Trophoblast cell (in vitro differentiated cells and primary cell): ENCODE data around the gene ATP8A2.
A peak's percentile ranks its signal among the peaks of the same experiment; 100 is the strongest.

Experiments
- DNase-seq, 2 donors: peaks; one replicate each; pipeline ENCODE4 v3.0.0-alpha.2; 2016
- H2AFZ ChIP-seq: 2 replicates; pipeline ENCODE4 v1.6.1; 2013; ENCODE audit warnings: low read length, moderate library complexity, mild to moderate bottlenecking; ENCODE audit not compliant: insufficient read depth, poor library complexity
- H2AK5ac ChIP-seq: 2 replicates; pipeline ENCODE4 v1.6.1; 2013; ENCODE audit warnings: mild to moderate bottlenecking, low read length
- H2BK120ac ChIP-seq: 2 replicates; pipeline ENCODE4 v1.6.1; 2013; ENCODE audit warnings: low read length, mild to moderate bottlenecking, moderate library complexity; ENCODE audit not compliant: insufficient read depth, poor library complexity
- H2BK12ac ChIP-seq: 2 replicates; pipeline ENCODE4 v1.6.1; 2013; ENCODE audit warnings: mild to moderate bottlenecking, low read length, moderate library complexity
- H2BK5ac ChIP-seq: 2 replicates; pipeline ENCODE4 v1.6.1; 2013; ENCODE audit warnings: low read length, low read depth, moderate library complexity, mild to moderate bottlenecking; ENCODE audit not compliant: poor library complexity
- H3K14ac ChIP-seq: 2 replicates; pipeline ENCODE4 v1.6.1; 2013; ENCODE audit warnings: mild to moderate bottlenecking, low read length
- H3K18ac ChIP-seq: 2 replicates; pipeline ENCODE4 v1.6.1; 2013; ENCODE audit warnings: mild to moderate bottlenecking, low read length
- H3K23ac ChIP-seq: 2 replicates; pipeline ENCODE4 v1.6.1; 2013; ENCODE audit warnings: low read length
- H3K27ac ChIP-seq: 2 replicates; pipeline ENCODE4 v1.5.1; 2013; ENCODE audit warnings: low read depth, mild to moderate bottlenecking, inconsistent platforms, low read length, moderate library complexity
- H3K27me3 ChIP-seq: 2 replicates; pipeline ENCODE4 v1.6.1; 2013; ENCODE audit warnings: inconsistent platforms, mild to moderate bottlenecking, low read length, moderate library complexity; ENCODE audit not compliant: insufficient read depth
- H3K36me3 ChIP-seq, 2 experiments: 1 replicate in 1 of 2; 2 replicates in 1 of 2; pipeline ENCODE4 v1.6.1; 2013; ENCODE audit warnings: low read length in 2 of 2, mild to moderate bottlenecking in 2 of 2, moderate library complexity in 1 of 2; ENCODE audit not compliant: insufficient read depth in 2 of 2, control insufficient read depth in 1 of 2
- H3K4ac ChIP-seq: 2 replicates; pipeline ENCODE4 v1.6.1; 2013; ENCODE audit warnings: low read depth, mild to moderate bottlenecking, low read length, moderate library complexity
- H3K4me1 ChIP-seq, 2 experiments: 1 replicate in 1 of 2; 2 replicates in 1 of 2; pipeline ENCODE4 v1.6.1; 2013; ENCODE audit warnings: low read length in 2 of 2, mild to moderate bottlenecking in 2 of 2, moderate library complexity in 1 of 2; ENCODE audit not compliant: insufficient read depth in 2 of 2, control insufficient read depth in 1 of 2
- H3K4me2 ChIP-seq: 2 replicates; pipeline ENCODE4 v1.6.1; 2013; ENCODE audit warnings: inconsistent platforms, mild to moderate bottlenecking, low read length, moderate library complexity
- H3K4me3 ChIP-seq: 2 replicates; pipeline ENCODE4 v1.5.1; 2013; ENCODE audit warnings: mild to moderate bottlenecking, low read depth, low read length, inconsistent platforms
- H3K79me1 ChIP-seq: one replicate; pipeline ENCODE4 v1.6.1; 2013; ENCODE audit warnings: low read length
- H3K79me2 ChIP-seq: 2 replicates; pipeline ENCODE4 v1.6.1; 2013; ENCODE audit warnings: low read length, mild to moderate bottlenecking; ENCODE audit not compliant: control insufficient read depth, insufficient read depth, poor library complexity
- H3K9ac ChIP-seq: 2 replicates; pipeline ENCODE4 v1.6.1; 2013; ENCODE audit warnings: mild to moderate bottlenecking, low read length
- H3K9me3 ChIP-seq: 2 replicates; pipeline ENCODE4 v1.6.1; 2013; ENCODE audit warnings: low read depth, mild to moderate bottlenecking, control low read depth, inconsistent platforms, low read length; ENCODE audit not compliant: insufficient read depth
- H4K12ac ChIP-seq: 2 replicates; pipeline ENCODE4 v1.6.1; 2013; ENCODE audit warnings: low read depth, mild to moderate bottlenecking, low read length, moderate library complexity
- H4K8ac ChIP-seq: 2 replicates; pipeline ENCODE4 v1.6.1; 2013; ENCODE audit warnings: low read depth, mild to moderate bottlenecking, low read length, moderate library complexity
- H4K91ac ChIP-seq: one replicate; pipeline ENCODE4 v1.6.1; 2013; ENCODE audit warnings: low read depth, mild to moderate bottlenecking, low read length, moderate library complexity
- WGBS: extraction: QIAGEN DNeasy Blood & Tissue Kit; methylation state at CpG from one replicate; pipeline ENCODE4 v1.1.7; 2013; ENCODE audit warnings: missing lambda C conversion rate; ENCODE audit not compliant: insufficient read length, insufficient coverage; ENCODE audit errors: extremely low coverage; 5-methylcytosine and 5-hydroxymethylcytosine counted together

Gene ATP8A2

GRCh38 chr13:25879466-25879865 lies 507.7 kb downstream of the ATP8A2 start:
- DNase-seq, result no peak
- peaks cover 3% of the 10 kb centered on the region for H3K9me3 ChIP-seq
- H4K91ac ChIP-seq, result no peak overlapping the region
- H3K79me1 ChIP-seq, result no peaks in the 10 kb centered on the region
- H3K27me3 ChIP-seq, result no peaks in the 10 kb centered on the region
- peak overlapping the region; percentile 5 for H3K9ac ChIP-seq
- no peak overlapping the region for H4K8ac ChIP-seq
- H3K79me2 ChIP-seq, result no peaks in the 10 kb centered on the region
- no peak overlapping the region for H3K4me2 ChIP-seq
- no CpG with 5 or more reads among the region's 5 CpGs for WGBS
- H2AK5ac ChIP-seq, result no peak overlapping the region
- H2BK120ac ChIP-seq, result no peak overlapping the region
- H3K14ac ChIP-seq, result no peak overlapping the region
- H3K27ac ChIP-seq, result no peak overlapping the region
- H3K23ac ChIP-seq, result no peak overlapping the region
- no peak overlapping the region for H2BK5ac ChIP-seq
- H3K36me3 ChIP-seq, result no peaks in the 10 kb centered on the region
- H4K12ac ChIP-seq, result no peak overlapping the region
- no peak overlapping the region for H2BK12ac ChIP-seq
- H3K4ac ChIP-seq, result no peak overlapping the region
- no peak overlapping the region for H3K18ac ChIP-seq
- no peak overlapping the region for H3K4me3 ChIP-seq
- H2AFZ ChIP-seq, result no peak overlapping the region
- peaks cover 0 to 3% of the 10 kb centered on the region in 2 experiments for H3K4me1 ChIP-seq

GRCh38 chr13:25881136-25881926 lies 509.6 kb downstream of the ATP8A2 start:
- H3K79me1 ChIP-seq, result no peaks in the 10 kb centered on the region
- no peak overlapping the region for H3K9ac ChIP-seq
- peaks cover 3% of the 10 kb centered on the region for H3K9me3 ChIP-seq
- H3K4me3 ChIP-seq, result no peak overlapping the region
- no peak overlapping the region for H2BK120ac ChIP-seq
- H3K14ac ChIP-seq, result no peak overlapping the region
- no peak overlapping the region for H3K23ac ChIP-seq
- no peak overlapping the region for H4K8ac ChIP-seq
- H2BK5ac ChIP-seq, result no peak overlapping the region
- H3K27ac ChIP-seq, result no peak overlapping the region
- no peak overlapping the region for H2BK12ac ChIP-seq
- no peaks in the 10 kb centered on the region for H3K36me3 ChIP-seq
- no CpG with 5 or more reads among the region's 3 CpGs for WGBS
- H3K27me3 ChIP-seq, result no peaks in the 10 kb centered on the region
- no peaks in the 10 kb centered on the region for H3K79me2 ChIP-seq
- H3K4me1 ChIP-seq, result peaks cover 0 to 3% of the 10 kb centered on the region in 2 experiments
- H3K18ac ChIP-seq, result no peak overlapping the region
- no peak for DNase-seq
- no peak overlapping the region for H4K91ac ChIP-seq
- H3K4ac ChIP-seq, result no peak overlapping the region
- no peak overlapping the region for H4K12ac ChIP-seq
- H2AFZ ChIP-seq, result no peak overlapping the region
- H2AK5ac ChIP-seq, result no peak overlapping the region
- no peak overlapping the region for H3K4me2 ChIP-seq

- Histone ChIP-seq H3K4ac (no peak overlapping the region), H3K4me2 (no peak overlapping the region), H2AK5ac (no peak overlapping the region), H3K14ac (no peak overlapping the region), H3K27me3 (no peaks in the 10 kb centered on the region), H3K9ac (no peak overlapping the region), H3K27ac (no peak overlapping the region), H2AFZ (no peak overlapping the region), H4K91ac (no peak overlapping the region), H2BK5ac (no peak overlapping the region), H2BK12ac (no peak overlapping the region), H3K18ac (no peak overlapping the region), H3K79me1 (no peaks in the 10 kb centered on the region), H3K79me2 (no peaks in the 10 kb centered on the region), H3K36me3 (no peaks in the 10 kb centered on the region), H3K9me3 (peaks cover 3% of the 10 kb centered on the region), H4K8ac (no peak overlapping the region), H3K23ac (no peak overlapping the region), H3K4me1 (peaks cover 0 to 3% of the 10 kb centered on the region in 2 experiments), H3K4me3 (no peak overlapping the region), H4K12ac (no peak overlapping the region), H2BK120ac (no peak overlapping the region)
- DNase-seq, result no peak
- WGBS, result no CpG with 5 or more reads among the region's 12 CpGs
These were observed 510.2 kb downstream of the ATP8A2 start for GRCh38 chr13:25881971-25882451.

GRCh38 chr13:25882466-25883357 lies 510.9 kb downstream of the ATP8A2 start:
- peaks cover 3% of the 10 kb centered on the region for H3K9me3 ChIP-seq
- no peak overlapping the region for H2AK5ac ChIP-seq
- H4K91ac ChIP-seq, result no peak overlapping the region
- H4K12ac ChIP-seq, result no peak overlapping the region
- no peak overlapping the region for H4K8ac ChIP-seq
- H2BK120ac ChIP-seq, result no peak overlapping the region
- WGBS, result no CpG with 5 or more reads among the region's 8 CpGs
- no peaks in the 10 kb centered on the region for H3K36me3 ChIP-seq
- no peak overlapping the region for H3K14ac ChIP-seq
- no peak overlapping the region for H3K18ac ChIP-seq
- no peak overlapping the region for H3K9ac ChIP-seq
- no peaks in the 10 kb centered on the region for H3K79me2 ChIP-seq
- no peak overlapping the region for H3K4ac ChIP-seq
- H3K4me1 ChIP-seq, result peaks cover 0 to 3% of the 10 kb centered on the region in 2 experiments
- no peaks in the 10 kb centered on the region for H3K79me1 ChIP-seq
- H3K4me3 ChIP-seq, result no peak overlapping the region
- no peak overlapping the region for H2AFZ ChIP-seq
- H3K23ac ChIP-seq, result no peak overlapping the region
- H3K27ac ChIP-seq, result no peak overlapping the region
- H2BK5ac ChIP-seq, result no peak overlapping the region
- DNase-seq, result no peak
- peak overlapping the region; percentile 13 for H3K4me2 ChIP-seq
- no peak overlapping the region for H2BK12ac ChIP-seq
- H3K27me3 ChIP-seq, result no peaks in the 10 kb centered on the region
